Activated B cell treated with CpG ODN at 0.5 μM for 24 hours (primary cell): ENCODE measurements around the gene PRSS48. TPM values are rescaled to one million over a fixed set of nuclear protein-coding genes. Genes with fewer than 3 reads are reported as not detected.

Source experiments
- ATAC-seq: fragments of 200-7000 bp; cut with Tn5 transposase; one replicate; pipeline ENCODE4 v1.10.0; 2021; ENCODE audit warnings: low read depth, mild to moderate bottlenecking, moderate library complexity
- CTCF ChIA-PET: fragments of 350-600 bp; sonication (Branson Sonifier 250); formaldehyde crosslinking; loops from one replicate; lab custom pipeline; 2021; ENCODE audit warnings: antibody characterized with exemption; lab: Charles Lee
- POLR2A ChIA-PET: fragments of 350-600 bp; sonication (Branson Sonifier 250); formaldehyde crosslinking; loops from one replicate; lab custom pipeline; 2021; ENCODE audit warnings: antibody characterized with exemption; lab: Charles Lee
- DNase-seq: peaks from one replicate; pipeline ENCODE4 v3.0.0; 2022
- H3K27ac Mint-ChIP-seq: one replicate; pipeline ENCODE4 v1.8.0; 2020; ENCODE audit warnings: mixed read lengths
- H3K27me3 Mint-ChIP-seq: one replicate; pipeline ENCODE4 v1.8.0; 2021; ENCODE audit warnings: mixed read lengths
- H3K36me3 Mint-ChIP-seq: one replicate; pipeline ENCODE4 v1.8.0; 2021; ENCODE audit warnings: low read depth, mixed read lengths
- H3K4me1 Mint-ChIP-seq: one replicate; pipeline ENCODE4 v1.8.0; 2021; ENCODE audit warnings: mixed read lengths
- H3K4me3 Mint-ChIP-seq: one replicate; pipeline ENCODE4 v1.8.0; 2020; ENCODE audit warnings: mild to moderate bottlenecking, mixed read lengths
- H3K9me3 Mint-ChIP-seq: one replicate; pipeline ENCODE4 v1.8.0; 2020; ENCODE audit warnings: mixed read lengths
- intact Hi-C: fragments of 100-400 bp; cut with micrococcal nuclease; formaldehyde crosslinking; loops from one replicate; pipeline ENCODE4 v1.15.1; 2024
- total RNA-seq: library from RNA; stranded (reverse); gene quantifications from 2 replicates; pipeline ENCODE4 v1.2.3, GENCODE V29; 2022
- TF ChIP-seq, protein P1 (sequence below): fragments of 200-600 bp; IDR thresholded peaks from one replicate; pipeline ENCODE4 v1.8.0; 2022; ENCODE audit warnings: antibody characterized with exemption, mild to moderate bottlenecking

The PRSS48 gene
- total RNA-seq, 1 donor from 2014 or later: not detected

DNA sequence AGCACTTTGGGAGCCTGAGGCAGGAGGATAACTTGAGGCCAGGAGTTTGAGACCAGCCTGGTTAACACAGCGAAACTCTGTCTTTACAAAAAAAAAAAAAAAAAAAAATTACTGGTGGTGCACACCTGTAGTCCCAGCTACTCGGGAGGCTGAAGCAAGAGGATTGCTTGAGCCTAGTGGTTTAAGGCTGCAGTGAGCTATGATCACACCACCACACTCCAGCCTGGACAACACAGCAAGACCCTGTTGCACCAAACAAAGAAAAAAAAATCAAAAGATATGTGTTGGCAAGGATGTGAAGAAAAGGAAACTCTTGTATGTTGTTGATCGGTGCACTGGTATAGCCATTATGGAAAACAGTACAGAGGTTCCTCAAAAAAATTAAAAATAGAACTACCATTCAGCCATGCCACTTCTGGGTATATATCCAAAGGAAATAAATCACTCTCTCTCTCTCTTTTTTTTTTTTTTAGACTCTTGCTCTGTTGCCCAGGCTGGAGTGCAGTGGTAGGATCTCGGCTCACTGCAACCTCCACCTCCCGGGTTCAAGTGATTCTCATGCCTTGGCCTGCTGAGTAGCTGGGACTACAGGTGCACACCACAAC is 33.3 kb downstream of the PRSS48 start:
- intact Hi-C loops: no loop called here
- no peak for ATAC-seq
- H3K9me3 Mint-ChIP-seq: no peaks in the 10 kb centered on the region
- no peaks in the 10 kb centered on the region for H3K36me3 Mint-ChIP-seq
- H3K4me1 Mint-ChIP-seq: no peaks in the 10 kb centered on the region
- H3K27ac Mint-ChIP-seq: no peak overlapping the region
- H3K27me3 Mint-ChIP-seq: no peaks in the 10 kb centered on the region
- POLR2A ChIA-PET: no interaction called here
- DNase-seq: no peak
- CTCF ChIA-PET: no interaction called here
- no peak overlapping the region for H3K4me3 Mint-ChIP-seq
- TF ChIP-seq, protein P1, sequence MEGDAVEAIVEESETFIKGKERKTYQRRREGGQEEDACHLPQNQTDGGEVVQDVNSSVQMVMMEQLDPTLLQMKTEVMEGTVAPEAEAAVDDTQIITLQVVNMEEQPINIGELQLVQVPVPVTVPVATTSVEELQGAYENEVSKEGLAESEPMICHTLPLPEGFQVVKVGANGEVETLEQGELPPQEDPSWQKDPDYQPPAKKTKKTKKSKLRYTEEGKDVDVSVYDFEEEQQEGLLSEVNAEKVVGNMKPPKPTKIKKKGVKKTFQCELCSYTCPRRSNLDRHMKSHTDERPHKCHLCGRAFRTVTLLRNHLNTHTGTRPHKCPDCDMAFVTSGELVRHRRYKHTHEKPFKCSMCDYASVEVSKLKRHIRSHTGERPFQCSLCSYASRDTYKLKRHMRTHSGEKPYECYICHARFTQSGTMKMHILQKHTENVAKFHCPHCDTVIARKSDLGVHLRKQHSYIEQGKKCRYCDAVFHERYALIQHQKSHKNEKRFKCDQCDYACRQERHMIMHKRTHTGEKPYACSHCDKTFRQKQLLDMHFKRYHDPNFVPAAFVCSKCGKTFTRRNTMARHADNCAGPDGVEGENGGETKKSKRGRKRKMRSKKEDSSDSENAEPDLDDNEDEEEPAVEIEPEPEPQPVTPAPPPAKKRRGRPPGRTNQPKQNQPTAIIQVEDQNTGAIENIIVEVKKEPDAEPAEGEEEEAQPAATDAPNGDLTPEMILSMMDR: no peak

DNA sequence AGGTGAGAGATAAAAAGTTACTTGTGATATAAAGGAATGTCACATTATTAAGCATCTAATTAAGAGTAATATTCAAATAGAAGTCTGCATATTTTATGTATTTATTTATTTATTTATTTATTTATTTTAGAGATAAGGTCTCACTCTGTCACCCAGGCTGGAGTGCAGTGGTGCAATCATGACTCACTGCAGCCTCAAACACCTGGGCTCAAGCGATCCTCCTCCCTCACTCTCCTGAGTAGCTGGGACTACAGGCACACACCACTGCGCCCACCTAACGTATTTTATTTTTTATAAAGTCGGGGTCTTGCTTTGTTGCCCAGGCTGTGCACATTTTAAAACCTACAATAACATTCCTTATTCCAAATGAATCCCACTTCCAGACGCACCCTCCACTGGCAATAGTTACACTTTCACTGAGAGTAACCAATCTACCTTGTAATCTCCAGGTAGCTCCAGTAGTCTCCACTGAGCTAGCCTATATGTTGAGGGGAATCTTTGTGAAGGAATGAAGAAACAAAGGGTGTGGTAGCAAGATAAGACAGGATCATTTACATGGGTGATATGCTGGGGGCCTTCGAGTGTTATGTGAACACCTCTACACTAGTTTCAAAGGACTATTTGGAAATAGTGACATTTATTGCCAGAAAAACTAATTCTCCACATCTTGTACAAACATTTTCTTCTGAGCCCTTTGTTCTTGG is 36.5 kb downstream of the PRSS48 start:
- ATAC-seq: no peak
- no peak for DNase-seq
- peaks cover 6% of the 10 kb centered on the region for H3K27me3 Mint-ChIP-seq
- no peaks in the 10 kb centered on the region for H3K36me3 Mint-ChIP-seq
- intact Hi-C loops: no loop called here
- H3K27ac Mint-ChIP-seq: no peak overlapping the region
- H3K9me3 Mint-ChIP-seq: no peaks in the 10 kb centered on the region
- TF ChIP-seq, protein P1: no peak
- H3K4me3 Mint-ChIP-seq: no peak overlapping the region
- CTCF ChIA-PET: no interaction called here
- POLR2A ChIA-PET: no interaction called here
- H3K4me1 Mint-ChIP-seq: no peaks in the 10 kb centered on the region

DNA sequence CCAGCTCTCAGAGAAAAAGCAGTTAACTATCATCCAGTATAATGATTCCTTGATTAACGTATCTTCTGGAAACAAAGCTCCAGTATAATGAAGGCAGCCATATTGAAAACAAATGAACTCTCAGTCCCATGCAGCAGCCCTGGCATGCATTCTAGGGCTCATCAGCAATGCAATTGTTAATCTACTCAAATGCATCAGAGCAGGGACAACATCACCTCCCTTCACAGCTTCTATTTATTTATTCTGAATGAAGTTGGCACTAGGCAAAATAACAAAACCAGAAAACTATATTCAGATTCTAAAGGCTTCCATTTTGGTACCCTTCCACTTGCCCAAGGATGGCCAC is 37.0 kb downstream of the PRSS48 start:
- POLR2A ChIA-PET: no interaction called here
- Mint-ChIP-seq H3K27ac (no peak overlapping the region), H3K4me3 (no peak overlapping the region), H3K36me3 (no peaks in the 10 kb centered on the region), H3K27me3 (peaks cover 6% of the 10 kb centered on the region), H3K4me1 (no peaks in the 10 kb centered on the region), H3K9me3 (no peaks in the 10 kb centered on the region)
- intact Hi-C loops: no loop called here
- TF ChIP-seq, protein P1: no peak
- DNase-seq: no peak
- CTCF ChIA-PET: no interaction called here
- ATAC-seq: no peak

DNA sequence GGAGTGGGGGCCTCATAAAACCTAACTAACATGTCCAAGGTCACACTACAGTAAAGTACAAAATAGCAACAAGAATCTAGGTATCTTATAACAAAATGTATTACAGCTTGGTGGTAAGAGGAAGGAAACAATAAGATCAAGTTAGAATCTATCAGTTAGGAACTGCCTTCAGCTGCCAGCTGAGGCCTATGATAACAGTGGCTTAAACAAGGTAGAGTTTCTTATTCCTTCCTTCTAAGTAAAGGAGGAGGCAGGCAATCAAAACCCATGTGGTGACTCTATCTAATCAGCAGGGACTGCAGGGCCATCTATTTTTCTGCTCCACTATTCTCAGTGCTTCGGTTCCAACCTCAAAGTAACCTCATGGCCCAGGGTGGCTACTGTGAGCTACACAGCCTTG is 37.5 kb downstream of the PRSS48 start:
- no peak overlapping the region for H3K27ac Mint-ChIP-seq
- TF ChIP-seq, protein P1: no peak
- POLR2A ChIA-PET: no interaction called here

DNA sequence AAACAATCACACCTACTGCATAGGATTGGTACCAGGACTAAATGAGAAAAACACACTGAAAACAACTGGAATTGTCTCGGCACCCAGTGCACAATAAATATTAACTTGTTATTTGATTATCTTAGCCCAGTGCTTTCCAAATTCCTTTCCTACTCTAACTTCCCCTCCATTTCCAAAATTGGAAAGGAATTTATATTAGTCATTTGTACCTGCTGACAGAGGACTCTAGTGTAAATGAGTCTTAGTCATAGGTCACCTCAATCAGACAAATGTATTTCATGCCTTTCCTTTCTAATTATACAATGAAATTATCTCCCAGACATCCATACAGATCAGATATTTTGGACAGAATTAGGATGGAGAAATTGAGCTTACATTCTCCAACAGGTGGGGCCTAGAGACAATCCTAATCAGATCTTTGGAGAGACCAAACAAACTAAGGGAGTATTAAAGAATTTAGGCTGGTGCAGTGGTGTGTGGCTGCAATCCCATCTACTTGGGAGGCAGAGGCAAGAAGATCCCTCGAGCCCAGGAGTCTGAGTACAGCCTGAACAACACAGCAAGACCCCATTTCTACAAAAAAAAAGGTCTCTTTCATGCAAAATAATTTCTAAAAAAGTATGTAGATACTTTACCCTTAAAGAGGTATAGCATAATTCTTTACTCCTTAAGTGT is 38.4 kb downstream of the PRSS48 start:
- ATAC-seq (no peak), DNase-seq (no peak)
- H3K4me1 Mint-ChIP-seq: no peaks in the 10 kb centered on the region
- no peak overlapping the region for H3K4me3 Mint-ChIP-seq
- CTCF ChIA-PET: no interaction called here
- TF ChIP-seq, protein P1: no peak
- no peaks in the 10 kb centered on the region for H3K9me3 Mint-ChIP-seq
- POLR2A ChIA-PET: no interaction called here
- H3K36me3 Mint-ChIP-seq: no peaks in the 10 kb centered on the region
- H3K27me3 Mint-ChIP-seq: peaks cover 8% of the 10 kb centered on the region
- no peak overlapping the region for H3K27ac Mint-ChIP-seq
- intact Hi-C loops: no loop called here

More for the DNA sequence above, 37.5 kb downstream of the PRSS48 start:
- Mint-ChIP-seq H3K27me3 (peaks cover 6% of the 10 kb centered on the region), H3K4me1 (no peaks in the 10 kb centered on the region), H3K4me3 (no peak overlapping the region), H3K36me3 (no peaks in the 10 kb centered on the region), H3K9me3 (no peaks in the 10 kb centered on the region)
- ATAC-seq (no peak), DNase-seq (no peak)
- CTCF ChIA-PET: no interaction called here
- intact Hi-C loops: no loop called here
